Measurements from ENCODE around the gene HTT.
"Not testable (repeated sequence)": the region's sequence is repeated elsewhere in the genome, so short reads cannot be mapped to it uniquely, and the experiment has no call there.

HTT gene

DNA sequence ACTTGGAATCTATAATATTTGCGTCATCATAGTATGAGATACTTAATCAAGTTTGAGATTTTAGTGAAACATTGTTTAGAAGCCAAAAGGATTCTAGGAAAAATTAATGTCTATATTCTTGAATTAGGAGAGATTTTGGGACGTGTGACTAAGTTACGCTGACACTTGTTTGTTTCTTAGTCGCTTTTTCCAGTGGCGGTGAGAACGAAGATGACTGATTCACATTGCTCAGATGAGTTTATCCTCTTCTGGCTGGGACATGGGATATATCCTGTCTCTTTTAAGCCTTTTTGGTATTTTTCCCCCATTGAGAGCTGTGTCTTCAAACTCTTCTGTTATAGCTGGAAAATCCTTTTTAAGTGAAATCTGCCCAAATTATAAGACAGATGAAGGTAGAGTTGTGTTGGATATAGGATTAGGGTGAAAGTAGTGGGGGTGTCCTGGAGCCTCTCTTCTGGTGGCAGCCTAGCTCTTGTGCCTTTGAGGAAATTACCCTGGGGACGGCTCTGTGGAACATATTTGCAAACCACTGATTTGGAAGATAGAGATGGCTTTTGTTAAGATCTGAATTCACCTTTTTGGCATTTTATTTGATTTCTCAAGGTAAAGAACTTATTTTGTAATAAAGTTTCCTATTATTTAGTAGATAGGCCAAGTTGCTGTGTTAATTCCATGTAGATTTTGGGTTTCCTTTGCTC, 49.7 kb downstream of the HTT start:
- no peak for DNase-seq

DNA sequence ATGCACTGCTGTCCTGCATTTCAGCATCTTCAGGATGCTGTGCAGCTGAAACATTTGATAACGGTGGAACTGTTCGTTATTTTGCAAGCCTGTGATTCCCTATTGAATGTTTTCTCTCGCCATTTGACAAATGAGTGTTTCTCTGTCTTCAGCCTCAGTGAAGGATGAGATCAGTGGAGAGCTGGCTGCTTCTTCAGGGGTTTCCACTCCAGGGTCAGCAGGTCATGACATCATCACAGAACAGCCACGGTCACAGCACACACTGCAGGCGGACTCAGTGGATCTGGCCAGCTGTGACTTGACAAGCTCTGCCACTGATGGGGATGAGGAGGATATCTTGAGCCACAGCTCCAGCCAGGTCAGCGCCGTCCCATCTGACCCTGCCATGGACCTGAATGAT, 52.6 kb downstream of the HTT start:
- no peak for DNase-seq

DNA sequence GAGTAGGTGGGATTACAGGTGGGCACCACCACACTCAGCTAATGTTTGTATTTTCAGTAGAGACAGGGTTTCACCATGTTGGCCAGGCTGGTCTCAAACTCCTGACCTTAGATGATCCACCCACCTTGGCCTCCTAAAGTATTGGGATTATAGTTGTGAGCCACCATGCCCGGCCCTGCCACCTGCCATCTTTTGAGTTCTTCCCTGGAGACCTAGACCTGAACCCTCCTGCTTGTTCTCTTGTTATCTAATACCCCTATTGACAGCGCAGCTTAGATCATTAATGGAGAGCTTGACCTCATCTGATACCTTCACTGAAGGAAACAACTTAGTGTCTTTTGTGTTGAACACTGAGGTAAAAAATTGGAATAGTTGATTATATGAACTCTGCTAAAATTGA, 53.6 kb downstream of the HTT start:
- no peak for DNase-seq

DNA sequence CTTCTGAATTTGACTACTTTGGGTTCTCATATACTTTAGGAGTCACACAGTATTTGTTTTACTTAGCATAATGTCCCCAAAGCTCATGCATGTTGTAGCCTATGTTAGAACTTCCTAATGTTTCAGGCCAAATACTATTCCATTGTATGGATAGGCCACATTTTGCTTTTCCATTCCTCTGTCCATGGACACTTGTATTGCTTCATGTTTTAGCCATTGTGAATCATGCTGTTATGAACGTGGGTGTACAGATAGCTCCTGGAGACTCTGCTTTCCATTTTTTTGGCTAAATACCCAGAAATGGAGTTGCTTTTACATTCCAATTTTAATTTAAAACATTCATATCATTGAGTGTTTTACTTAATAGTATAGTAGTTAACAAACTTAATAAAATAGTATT, 54.5 kb downstream of the HTT start:
- no peak for DNase-seq

DNA sequence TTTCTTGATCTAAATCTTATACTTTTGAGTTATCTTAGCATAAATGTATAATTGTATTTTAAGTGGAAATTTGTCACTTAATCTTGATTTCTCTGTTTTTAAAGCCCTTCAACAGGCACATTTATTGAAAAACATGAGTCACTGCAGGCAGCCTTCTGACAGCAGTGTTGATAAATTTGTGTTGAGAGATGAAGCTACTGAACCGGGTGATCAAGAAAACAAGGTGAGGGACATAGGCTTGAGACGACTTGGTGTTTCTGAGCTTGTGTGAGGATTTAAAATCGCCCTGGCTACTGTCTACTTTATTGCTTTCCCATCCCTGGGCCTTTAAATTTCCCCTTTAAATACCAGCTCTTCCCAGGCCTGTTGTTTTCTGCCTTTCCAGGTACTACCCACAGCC, 55.7 kb downstream of the HTT start:
- no peak for DNase-seq

DNA sequence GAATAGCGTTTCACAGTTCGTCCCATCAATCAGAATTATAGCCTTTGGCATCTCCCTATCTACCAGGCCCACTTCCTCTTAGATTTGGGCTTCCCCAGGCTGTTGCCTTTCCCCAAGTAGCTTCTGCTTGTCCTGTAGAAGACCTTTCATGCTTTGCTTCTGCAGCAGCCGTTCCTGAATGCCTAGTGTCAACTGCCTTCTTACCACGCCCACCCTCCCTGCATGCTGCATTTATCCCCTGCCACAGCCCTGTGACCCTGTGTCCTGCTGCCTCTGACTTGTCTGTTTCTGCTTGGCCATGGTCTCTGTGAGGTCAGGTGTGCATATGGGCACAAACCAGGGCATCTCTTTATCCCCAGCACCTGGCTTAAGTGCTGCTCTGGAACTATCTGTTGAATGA, 56.3 kb downstream of the HTT start:
- no peak for DNase-seq

DNA sequence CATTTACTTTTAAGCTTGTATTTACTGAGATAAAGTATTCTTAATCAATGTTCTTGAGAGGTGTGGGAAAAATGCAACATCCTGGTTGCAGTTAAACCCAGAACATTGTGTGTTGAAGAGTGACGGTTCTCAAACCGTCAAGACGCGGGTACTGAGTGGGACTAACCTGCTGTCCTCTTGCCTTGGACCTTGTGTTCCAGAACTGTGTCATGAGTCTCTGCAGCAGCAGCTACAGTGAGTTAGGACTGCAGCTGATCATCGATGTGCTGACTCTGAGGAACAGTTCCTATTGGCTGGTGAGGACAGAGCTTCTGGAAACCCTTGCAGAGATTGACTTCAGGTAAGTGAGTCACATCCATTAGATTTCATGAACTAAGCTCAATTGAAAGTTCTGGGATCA, 59.7 kb downstream of the HTT start:
- no peak for DNase-seq

DNA sequence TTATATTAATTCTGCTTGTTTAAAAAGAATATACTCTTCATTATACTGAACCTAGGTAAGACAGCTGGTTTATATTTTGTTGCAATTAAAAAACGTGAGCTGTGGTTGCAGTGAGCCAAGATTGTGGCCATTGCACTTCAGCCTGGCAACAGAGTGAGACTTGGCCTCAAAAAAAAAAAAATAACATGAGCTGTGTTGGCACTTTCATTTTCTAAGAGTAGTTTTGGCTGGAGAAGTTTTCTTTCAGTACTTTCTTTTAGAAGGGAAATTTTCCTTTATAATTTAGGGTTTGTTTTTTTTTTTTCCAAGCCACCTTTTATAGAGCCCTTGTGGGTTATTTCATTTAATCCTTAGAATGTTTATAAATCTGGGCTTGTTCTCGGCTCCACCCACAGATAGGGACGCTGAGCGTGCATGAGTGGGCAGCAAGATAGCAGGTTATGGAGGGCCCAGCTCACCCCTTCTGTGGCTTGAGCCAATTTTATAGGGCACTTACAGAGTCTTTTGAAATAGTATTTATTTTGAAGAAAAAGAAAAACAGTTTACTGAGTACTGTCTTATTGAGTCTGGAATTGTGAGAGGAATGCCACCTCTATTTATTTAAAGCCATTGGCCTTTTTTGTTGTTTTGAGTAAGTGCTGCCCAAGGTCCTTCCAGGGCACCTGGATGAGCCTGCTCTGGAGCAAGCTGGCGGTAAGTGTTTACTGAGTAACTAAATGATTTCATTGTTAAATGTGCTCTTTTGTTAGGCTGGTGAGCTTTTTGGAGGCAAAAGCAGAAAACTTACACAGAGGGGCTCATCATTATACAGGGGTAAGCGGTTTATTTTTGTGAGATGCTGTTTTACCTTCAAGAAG, 60.9 kb downstream of the HTT start:
- DNase-seq = no peak

DNA sequence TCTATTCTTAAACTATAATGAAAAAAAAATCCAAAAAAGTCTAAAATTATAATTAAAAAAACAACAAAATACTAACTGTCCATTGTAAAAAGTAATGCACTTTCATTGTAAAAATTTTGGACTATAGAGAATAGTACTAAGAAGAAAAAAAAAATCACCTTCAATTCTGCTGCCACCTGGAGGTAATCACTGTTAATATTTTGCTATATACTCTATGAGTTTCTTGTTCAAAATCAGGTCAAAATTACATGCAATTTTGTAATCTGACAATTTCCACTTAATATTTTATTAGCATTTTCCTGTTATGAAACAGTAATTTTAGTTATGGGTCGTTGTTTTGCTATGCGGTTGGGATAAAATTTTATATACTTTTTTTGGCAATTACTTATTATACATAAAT, 62.0 kb downstream of the HTT start:
- no peak for DNase-seq

DNA sequence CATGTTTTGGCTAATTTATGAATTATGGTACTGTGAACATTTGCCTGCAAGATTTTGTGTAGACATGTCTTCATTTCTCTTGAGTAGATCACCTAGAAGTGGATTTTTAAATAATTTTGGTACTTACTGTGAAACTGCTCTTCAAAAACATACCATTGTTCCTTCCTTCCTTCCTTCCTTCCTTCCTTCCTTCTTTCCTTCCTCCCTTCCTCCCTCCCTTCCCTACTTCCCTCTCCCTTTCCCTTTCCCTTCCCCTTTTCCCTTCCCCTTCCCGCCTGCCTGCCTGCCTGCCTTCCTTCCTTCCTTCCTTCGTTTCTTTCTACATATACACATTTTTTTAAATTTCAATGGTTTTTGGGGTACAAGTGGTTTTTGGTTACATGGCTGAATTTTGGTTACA, 63.4 kb downstream of the HTT start:
- no peak for DNase-seq

DNA sequence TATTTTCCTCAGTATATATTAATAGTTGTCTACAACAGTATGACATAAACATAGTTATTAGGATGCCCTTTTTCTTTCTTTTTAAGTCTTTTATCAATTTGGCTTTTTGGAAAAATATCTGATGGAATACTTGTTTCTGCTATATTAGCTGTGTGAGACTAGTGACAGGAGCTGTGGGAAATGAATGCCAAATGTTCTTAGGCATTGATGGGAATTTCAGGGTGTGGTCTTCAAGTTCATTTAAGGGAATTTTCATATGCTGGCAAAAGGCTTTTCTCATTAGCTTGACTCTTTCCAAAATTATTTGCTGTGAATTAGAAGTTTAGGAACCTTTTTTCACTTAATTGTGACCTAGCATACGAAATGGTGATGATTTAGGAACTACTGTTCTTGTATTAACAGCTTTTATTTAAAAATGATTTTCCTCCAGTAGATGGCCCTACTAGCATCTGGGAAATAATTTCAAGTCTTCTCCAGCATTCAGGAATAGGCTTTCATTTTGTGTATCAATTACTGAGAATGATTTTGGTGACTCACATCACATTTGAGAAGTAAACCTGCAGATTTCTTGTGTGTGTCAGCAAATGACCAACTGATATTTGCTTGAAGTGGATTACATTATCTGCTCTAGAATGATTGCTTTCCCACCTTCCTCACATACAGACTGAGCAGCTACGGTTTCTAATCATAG, 70.9 kb downstream of the HTT start:
- DNase-seq = peak; percentile 20

DNA sequence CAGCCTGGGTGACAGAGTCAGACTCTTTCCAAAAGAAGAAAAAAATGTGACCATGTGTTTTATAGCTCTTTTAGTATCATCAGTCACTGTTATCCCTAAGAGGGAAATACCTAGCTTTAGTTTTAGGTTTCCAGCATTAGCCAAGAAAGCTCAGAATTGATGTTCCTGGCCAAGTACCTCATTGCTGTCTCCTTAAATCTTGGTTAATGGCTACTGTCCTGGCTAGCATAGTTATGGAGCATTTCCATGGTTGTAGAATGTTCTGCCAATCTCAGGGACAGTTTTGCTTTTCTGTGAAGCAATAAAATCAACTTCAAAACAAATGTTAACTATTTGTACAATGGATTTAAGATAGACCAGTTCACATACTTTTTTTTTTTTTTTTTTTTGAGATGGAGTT, 74.4 kb downstream of the HTT start:
- no peak for DNase-seq

DNA sequence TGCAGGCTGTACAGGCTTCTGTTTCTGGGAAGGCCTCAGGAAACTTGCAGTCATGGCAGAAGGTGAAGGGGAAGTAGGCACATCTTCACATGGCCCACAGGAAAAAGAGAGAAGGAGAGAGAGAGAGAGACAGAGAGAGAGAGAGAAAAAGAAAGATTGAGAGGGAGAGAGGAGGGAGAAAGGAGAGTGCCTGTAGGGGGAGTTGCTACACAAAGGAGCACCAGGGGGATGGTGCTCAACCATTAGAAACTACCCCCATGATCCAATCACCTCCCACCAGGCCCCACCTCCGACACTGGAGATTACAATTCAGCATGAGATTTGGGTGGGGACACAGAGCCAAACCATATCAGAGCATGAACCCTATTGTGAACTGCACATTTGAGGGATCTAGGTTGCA, 76.8 kb downstream of the HTT start:
- DNase-seq = not testable (repeated sequence)

DNA sequence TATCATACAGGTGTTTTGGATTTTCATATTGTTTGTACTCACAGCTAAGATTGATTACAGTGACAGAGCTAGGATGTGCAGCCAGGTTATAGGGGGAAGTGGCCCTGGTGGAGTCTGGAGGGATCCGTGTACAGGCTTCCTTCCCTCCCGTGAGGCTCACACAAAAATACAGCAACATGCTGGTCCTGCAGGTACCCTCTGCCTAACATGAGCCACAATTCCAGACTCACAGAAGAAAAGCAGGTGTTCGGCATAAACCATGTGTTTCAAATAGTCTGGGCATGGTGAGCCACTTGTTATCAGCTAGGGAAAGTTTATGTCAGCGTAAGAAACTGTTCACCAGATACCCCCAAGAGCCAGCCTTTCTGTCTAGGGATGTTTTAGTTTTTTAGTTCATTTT, 82.9 kb downstream of the HTT start:
- DNase-seq = no peak

DNA sequence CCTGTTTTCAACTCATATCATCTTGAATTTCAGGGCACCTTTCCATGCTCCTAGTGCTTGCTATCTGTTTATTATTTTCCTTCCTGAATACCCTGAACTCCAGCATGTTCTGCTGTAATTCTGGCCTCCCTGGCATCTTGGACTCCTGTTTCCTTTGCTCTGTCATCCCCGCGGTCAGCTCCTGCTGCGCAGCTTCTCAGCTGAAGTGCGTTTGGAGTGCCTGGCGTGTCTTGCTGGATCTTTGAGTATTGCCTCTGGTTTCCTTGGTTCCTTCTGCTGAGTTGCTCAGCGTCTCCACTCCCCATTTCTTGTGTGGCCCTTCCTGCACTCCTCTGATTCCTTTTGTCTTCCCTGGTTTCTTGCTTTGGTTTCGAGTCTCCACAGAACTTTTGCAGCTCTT, 84.4 kb downstream of the HTT start:
- no peak for DNase-seq

DNA sequence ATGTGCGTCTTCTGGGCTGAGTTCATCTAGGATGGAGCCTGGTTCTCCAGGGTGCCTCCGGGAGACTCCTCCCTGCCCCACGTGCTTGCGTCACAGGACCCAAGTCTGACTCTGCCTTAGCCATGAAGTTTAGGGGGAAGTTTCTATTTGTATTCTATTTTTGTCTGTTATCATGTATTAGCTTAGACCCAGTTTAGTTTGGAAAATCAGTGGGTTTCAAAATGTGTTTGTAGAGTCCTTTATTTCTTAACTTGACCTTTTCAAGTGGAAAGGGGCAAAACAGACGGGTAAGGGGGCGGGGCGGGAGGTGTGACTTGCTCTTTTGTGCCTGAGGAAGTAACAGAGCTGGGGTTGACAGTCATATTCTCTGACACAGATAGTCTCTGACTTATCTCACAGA, 86.0 kb downstream of the HTT start:
- DNase-seq = no peak

DNA sequence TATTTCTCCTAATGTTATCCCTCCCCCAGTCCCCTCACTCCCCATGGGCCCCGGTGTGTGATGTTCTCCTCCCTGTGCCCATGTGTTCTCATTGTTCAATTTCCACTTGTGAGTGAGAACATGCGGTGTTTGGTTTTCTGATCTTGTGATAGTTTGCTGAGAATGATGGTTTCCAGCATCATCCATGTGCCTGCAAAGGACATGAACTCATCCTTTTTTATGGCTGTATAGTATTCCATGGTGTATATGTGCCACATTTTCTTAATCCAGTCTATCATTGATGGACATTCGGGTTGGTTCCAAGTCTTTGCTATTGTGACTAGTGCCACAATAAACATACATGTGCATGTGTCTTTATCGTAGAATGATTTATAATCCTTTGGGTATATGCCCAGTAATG, 86.6 kb downstream of the HTT start:
- DNase-seq = not testable (repeated sequence)

DNA sequence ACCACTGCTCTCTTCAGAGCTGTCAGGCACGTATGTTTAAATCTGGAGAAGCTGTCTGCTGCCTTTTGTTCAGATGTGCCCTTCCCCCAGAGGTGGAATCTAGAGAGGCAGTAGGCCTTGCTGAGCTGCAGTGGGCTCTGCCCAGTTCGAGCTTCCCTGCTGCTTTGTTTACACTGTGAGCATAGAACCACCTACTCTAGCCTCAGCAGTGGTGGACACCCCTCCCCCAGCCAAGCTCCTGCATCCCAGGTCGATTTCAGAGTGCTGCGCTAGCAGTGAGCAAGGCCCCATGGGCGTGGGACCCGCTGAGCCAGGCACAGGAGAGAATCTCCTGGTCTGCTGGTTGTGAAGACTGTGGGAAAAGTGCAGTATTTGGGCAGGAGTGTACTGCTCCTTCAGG, 92.0 kb downstream of the HTT start:
- not testable (repeated sequence) for DNase-seq

DNA sequence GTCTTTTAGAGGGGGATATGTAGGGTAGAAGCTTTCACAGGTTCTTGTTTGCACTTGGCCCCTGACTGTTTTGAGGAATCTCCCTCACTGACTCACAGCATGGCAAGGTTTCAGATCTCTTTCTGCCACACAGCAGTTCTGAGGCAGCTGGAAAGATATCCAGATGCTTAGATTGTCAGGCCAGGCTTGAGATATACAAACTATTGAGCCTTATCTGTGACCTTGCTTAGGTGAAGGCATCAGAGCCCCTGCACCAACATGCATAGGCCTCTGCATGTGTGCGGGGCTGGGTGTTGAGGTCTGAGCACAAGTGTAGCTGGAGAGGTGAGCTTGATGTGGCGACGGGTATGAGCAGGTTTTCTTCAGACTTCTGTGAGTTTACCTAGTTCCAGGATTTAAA, 93.5 kb downstream of the HTT start:
- no peak for DNase-seq

DNA sequence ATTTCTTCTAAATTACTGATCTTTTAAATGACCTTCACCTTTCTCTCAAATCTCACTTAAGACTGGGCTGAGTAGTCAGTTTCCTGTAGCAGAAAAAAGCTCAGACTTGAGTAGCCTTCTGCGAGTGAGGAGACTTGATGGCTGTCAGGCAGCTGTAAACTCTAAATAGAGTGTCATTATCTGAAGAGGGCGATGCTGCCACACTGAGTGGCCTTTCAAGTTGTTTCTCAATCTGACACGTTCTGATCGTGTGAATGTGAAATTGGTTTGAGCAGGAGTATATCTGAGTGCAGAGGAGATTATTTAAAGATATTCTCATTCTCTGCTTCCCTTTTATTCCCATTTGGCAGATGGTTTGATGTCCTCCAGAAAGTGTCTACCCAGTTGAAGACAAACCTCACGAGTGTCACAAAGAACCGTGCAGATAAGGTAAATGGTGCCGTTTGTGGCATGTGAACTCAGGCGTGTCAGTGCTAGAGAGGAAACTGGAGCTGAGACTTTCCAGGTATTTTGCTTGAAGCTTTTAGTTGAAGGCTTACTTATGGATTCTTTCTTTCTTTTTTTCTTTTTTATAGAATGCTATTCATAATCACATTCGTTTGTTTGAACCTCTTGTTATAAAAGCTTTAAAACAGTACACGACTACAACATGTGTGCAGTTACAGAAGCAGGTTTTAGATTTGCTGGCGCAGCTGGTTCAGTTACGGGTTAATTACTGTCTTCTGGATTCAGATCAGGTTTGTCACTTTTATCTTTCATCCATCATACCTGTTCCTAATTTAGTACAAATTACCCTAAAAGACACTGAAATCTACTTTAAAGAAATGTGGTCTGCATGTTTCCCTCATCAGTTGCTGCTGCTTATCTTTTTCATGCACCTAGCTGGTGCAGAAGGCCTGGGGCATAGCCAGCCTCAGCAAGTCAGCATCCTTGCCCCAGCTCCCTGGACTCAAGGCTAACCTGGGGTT, 100.2 kb downstream of the HTT start:
- peak; percentile 64 for DNase-seq

DNA sequence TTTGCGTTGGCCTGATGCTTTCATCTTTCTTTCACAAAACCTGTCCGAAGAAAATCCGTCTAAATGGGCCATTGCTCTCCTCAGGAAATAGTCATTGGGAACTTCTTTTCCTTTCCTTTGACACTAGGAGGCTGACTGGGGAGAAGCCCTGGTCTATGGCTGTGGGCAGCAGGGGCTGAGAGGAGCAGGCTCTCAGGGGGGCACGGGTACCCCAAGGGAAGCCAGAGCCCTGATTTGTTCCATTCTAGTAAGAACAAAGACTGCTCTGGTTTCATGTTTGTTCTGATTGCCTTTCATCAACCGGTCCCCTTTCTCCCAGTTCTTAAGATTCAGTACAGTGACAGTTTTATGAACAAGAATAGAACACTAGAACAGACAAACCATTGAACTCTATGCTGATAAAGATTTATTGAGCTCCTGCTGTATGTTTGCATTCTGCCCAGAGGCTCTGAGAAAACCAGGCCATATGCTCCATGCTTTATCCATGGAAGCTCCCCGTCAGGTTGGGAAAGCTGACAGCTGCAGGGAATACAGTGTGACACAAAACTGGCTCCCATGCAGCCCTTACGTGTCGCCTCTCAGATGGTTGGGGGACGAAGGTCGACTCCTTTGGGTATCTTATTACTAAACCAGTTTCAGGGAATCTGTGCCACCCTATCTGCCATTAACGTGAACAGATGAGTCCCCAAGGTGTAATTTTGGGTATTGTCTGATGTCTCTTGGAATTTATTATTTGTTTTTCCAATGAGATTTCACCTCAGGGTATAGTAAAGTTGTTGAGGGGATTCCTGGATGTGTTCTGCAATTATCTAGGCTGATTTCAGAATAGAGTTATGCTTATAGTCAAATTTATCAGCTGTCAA, 102.1 kb downstream of the HTT start:
- DNase-seq = no peak

DNA sequence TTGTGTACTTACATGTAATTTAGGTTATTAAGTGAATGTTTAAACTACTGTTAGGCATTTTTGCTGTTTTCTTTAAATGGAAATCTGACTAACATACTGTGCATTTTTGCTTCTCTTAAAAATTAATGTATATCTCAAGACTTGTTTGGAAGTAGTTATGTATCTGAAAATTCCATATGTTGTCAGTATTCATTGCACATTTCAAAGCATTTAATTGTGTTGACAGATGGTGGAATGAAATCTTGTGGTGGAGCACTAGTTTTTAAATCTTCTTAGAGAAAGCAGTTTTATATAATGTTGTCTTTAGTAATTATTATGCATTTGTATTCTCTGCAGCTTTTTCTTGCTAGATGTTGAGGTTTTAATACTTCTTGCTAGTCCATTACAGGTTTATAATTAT, 102.9 kb downstream of the HTT start:
- no peak for DNase-seq

All from NCI-H1105 treated with DMSO at 0.1 percent for 48 hours (cell line).